ACC112 (cell line): Measurements from ENCODE around the gene RPGRIP1.
"Not testable (repeated sequence)": the region's sequence is repeated elsewhere in the genome, so short reads cannot be mapped to it uniquely, and the experiment has no call there.

ENCODE experiments used
- H2AFZ ChIP-seq: fragments of 200-600 bp; sonication (generic); one replicate; pipeline ENCODE4 v1.6.0; 2017; ENCODE audit warnings: antibody characterized with exemption, low read length; ENCODE audit not compliant: unreplicated experiment
- H3K27ac ChIP-seq: fragments of 200-600 bp; sonication (generic); 2 replicates; pipeline ENCODE4 v1.5.1; 2014; ENCODE audit warnings: low read depth, mild to moderate bottlenecking, antibody characterized with exemption, low read length, moderate library complexity
- H3K27me3 ChIP-seq: fragments of 200-600 bp; sonication (generic); 2 replicates; pipeline ENCODE4 v1.6.1; 2014; ENCODE audit warnings: mild to moderate bottlenecking, antibody characterized with exemption, low read length, moderate library complexity, mixed read lengths; ENCODE audit not compliant: insufficient read depth
- H3K36me3 ChIP-seq: fragments of 200-600 bp; sonication (generic); 2 replicates; pipeline ENCODE4 v1.6.1; 2016; ENCODE audit warnings: mild to moderate bottlenecking, antibody characterized with exemption, low read length, moderate library complexity, mixed read lengths; ENCODE audit not compliant: insufficient read depth
- H3K4me1 ChIP-seq: fragments of 200-600 bp; sonication (generic); one replicate; pipeline ENCODE4 v1.6.1; 2016; ENCODE audit warnings: low read length, mixed read lengths; ENCODE audit not compliant: insufficient read depth, unreplicated experiment, control insufficient read depth
- H3K4me3 ChIP-seq: fragments of 200-600 bp; sonication (generic); 2 replicates; pipeline ENCODE4 v1.5.1; 2014; ENCODE audit warnings: mild to moderate bottlenecking, low read depth, low read length
- H3K79me2 ChIP-seq: fragments of 200-600 bp; sonication (generic); one replicate; pipeline ENCODE4 v1.6.0; 2016; ENCODE audit warnings: low read length; ENCODE audit not compliant: control insufficient read depth, unreplicated experiment, insufficient read depth

The RPGRIP1 gene

DNA sequence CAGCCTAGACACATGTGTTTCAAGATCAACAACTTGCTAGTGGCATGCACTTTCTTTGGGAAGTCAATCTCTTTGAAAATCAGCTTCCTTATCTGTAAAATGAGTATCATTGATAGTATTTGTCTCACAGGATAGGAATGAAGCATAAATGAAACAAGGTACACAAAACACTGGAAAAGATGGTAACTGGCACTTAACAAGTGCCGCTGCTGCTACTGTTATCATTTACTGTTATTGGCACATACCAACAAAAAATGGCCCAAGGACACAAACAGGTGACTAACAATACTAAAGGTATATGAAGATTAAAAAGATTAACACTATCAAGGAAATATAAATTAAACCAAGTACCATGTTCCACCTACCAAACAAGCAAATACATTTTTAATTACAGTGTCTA is 31.5 kb upstream of the RPGRIP1 start:
- H3K36me3 ChIP-seq, result peaks cover 55% of the 10 kb centered on the region
- H3K4me1 ChIP-seq, result peaks cover 29% of the 10 kb centered on the region
- H3K4me3 ChIP-seq, result no peak overlapping the region
- H3K27me3 ChIP-seq, result no peaks in the 10 kb centered on the region
- H3K79me2 ChIP-seq, result peaks cover 94% of the 10 kb centered on the region
- no peak overlapping the region for H3K27ac ChIP-seq
- no peak overlapping the region for H2AFZ ChIP-seq

DNA sequence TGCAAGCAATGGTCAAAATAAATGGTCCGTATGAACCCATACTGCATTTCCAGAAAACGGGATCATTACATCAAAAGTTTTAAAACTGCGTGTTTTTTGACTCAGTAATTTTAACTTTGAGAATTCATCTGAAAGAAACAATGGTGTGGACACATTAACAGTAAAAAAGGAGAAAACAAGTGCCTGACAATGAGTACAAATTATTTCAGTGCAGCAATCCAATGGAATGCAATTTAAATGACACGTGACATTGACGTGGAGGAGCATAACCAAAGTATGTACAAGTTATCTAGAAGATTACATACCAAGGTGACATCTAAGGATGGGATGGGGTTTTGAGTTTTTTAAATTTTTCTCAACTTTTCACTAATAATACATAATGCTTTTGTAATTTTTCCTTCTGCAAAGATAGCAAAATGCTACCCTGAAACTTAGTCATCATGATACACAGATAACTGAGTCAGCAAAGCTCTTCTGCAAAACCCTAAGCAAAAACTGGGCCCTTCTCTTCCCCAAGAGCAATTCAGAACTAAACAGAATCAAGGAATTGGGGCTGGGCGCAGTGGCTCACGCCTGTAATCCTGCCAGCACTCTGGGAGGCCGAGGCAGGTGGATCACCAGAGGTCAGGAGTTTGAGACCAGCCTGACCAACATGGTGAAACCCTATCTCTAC is 31.0 kb upstream of the RPGRIP1 start:
- Histone ChIP-seq H3K36me3 (peaks cover 52% of the 10 kb centered on the region), H3K27ac (no peak overlapping the region), H3K4me1 (peaks cover 29% of the 10 kb centered on the region), H3K27me3 (no peaks in the 10 kb centered on the region), H3K79me2 (peaks cover 94% of the 10 kb centered on the region), H3K4me3 (no peak overlapping the region), H2AFZ (no peak overlapping the region)

DNA sequence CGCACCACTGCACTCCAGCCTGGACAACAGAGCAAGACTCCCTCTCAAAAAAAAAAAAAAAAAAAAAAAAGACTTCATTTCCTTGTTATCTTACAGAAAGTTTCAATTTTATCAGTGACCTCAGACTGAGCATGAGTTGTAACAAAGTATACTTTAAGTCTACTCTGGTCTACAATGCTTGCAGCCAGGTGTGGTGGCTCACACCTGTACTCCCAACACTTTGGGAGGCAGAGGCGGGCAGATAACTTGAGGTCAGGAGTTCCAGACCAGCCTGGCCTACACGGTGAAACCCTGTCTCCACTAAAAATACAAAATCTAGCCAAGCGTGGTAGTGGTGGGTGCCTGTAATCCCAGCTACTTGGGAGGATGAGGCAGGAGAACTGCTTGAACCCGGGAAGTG is 28.7 kb upstream of the RPGRIP1 start:
- Histone ChIP-seq H3K27ac (no peak overlapping the region), H3K4me3 (no peak overlapping the region), H2AFZ (no peak overlapping the region), H3K27me3 (no peaks in the 10 kb centered on the region), H3K4me1 (peaks cover 32% of the 10 kb centered on the region), H3K36me3 (peaks cover 52% of the 10 kb centered on the region), H3K79me2 (peaks cover 95% of the 10 kb centered on the region)

DNA sequence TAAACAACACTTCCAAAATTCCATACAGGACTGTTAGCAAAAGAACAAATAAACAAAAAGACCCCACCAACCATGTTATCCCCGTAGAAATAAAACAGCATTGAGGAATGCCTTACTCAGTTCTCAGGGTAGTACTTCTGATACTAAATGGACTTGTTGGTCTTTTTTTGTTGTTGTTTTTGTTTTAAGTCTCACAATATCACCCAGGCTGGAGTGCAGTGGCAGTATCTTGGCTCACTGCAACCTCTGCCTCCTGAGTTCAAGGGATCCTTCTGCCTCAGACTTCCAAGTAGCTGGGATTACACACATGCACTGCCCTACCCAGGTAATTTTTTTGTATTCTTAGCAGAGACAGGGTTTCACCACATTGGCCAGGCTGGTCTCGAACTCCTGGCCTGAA is 27.7 kb upstream of the RPGRIP1 start:
- Histone ChIP-seq H3K27me3 (no peaks in the 10 kb centered on the region), H3K79me2 (peaks cover 95% of the 10 kb centered on the region), H3K36me3 (peaks cover 45% of the 10 kb centered on the region), H2AFZ (no peak overlapping the region), H3K27ac (no peak overlapping the region), H3K4me3 (no peak overlapping the region), H3K4me1 (peaks cover 34% of the 10 kb centered on the region)

DNA sequence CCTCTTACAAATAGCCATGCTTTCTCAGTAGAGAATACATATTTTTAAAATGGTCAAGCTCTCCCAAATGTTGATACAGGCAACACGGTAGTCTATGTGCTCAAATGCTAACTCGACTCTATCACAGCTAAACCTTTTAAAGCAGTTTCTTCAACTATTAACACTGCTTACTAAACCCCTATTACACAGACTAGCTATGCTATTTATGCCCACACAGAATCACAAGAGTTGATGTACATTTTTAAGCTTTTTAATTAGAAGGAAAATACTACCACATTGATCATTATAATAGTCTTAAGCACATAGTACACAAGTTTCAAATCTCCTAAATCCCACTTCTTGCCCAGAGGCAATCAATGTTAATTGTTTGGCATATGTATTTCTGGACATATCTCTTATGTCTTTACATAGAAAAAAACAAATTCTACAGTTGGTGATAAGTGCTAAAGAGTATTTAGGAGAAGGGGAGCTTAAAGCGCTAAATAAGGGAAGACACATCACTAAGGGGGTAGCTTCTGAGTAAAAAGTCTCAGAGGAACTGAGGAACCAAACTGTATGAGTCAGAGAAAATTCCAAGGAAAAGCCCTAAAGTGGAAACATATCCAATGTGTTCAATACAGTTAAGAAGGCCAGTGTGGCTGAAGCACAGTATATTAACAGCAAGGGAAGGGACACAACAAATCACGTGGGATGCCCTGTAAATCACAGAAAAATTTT is 24.3 kb upstream of the RPGRIP1 start:
- Histone ChIP-seq H3K27ac (peak overlapping the region; percentile 61), H3K4me3 (0 out of 2 replicates have a peak overlapping the region, but pooled peaks have one; percentile 13), H3K79me2 (peaks cover 90% of the 10 kb centered on the region), H3K4me1 (peaks cover 42% of the 10 kb centered on the region), H3K36me3 (peaks cover 42% of the 10 kb centered on the region), H3K27me3 (no peaks in the 10 kb centered on the region), H2AFZ (no peak overlapping the region)

GRCh38 chr14:21256102-21256447 is 23.8 kb upstream of the RPGRIP1 start:
- Histone ChIP-seq H3K27ac (peak overlapping the region; percentile 61), H3K36me3 (peaks cover 42% of the 10 kb centered on the region)
- H2AFZ ChIP-seq, result not testable (repeated sequence)

GRCh38 chr14:21256539-21257393 is 23.1 kb upstream of the RPGRIP1 start:
- H3K79me2 ChIP-seq, result peaks cover 90% of the 10 kb centered on the region
- peaks cover 42% of the 10 kb centered on the region for H3K36me3 ChIP-seq
- H2AFZ ChIP-seq, result no peak overlapping the region
- no peak overlapping the region for H3K4me3 ChIP-seq
- H3K27me3 ChIP-seq, result no peaks in the 10 kb centered on the region
- peak overlapping the region; percentile 61 for H3K27ac ChIP-seq
- H3K4me1 ChIP-seq, result peaks cover 50% of the 10 kb centered on the region

More at GRCh38 chr14:21256102-21256447, 23.8 kb upstream of the RPGRIP1 start:
- H3K27me3 ChIP-seq, H3K4me3 ChIP-seq: not testable (repeated sequence)
- peaks cover 44% of the 10 kb centered on the region for H3K4me1 ChIP-seq
- peaks cover 91% of the 10 kb centered on the region for H3K79me2 ChIP-seq

- peaks cover 57% of the 10 kb centered on the region for H3K4me1 ChIP-seq
- no peak overlapping the region for H3K4me3 ChIP-seq
- H3K36me3 ChIP-seq, result peaks cover 43% of the 10 kb centered on the region
- H2AFZ ChIP-seq, result no peak overlapping the region
- no peaks in the 10 kb centered on the region for H3K27me3 ChIP-seq
- H3K27ac ChIP-seq, result peak overlapping the region; percentile 23
- H3K79me2 ChIP-seq, result peaks cover 90% of the 10 kb centered on the region
Observed at GRCh38 chr14:21257394-21257909, 22.4 kb upstream of the RPGRIP1 start.

DNA sequence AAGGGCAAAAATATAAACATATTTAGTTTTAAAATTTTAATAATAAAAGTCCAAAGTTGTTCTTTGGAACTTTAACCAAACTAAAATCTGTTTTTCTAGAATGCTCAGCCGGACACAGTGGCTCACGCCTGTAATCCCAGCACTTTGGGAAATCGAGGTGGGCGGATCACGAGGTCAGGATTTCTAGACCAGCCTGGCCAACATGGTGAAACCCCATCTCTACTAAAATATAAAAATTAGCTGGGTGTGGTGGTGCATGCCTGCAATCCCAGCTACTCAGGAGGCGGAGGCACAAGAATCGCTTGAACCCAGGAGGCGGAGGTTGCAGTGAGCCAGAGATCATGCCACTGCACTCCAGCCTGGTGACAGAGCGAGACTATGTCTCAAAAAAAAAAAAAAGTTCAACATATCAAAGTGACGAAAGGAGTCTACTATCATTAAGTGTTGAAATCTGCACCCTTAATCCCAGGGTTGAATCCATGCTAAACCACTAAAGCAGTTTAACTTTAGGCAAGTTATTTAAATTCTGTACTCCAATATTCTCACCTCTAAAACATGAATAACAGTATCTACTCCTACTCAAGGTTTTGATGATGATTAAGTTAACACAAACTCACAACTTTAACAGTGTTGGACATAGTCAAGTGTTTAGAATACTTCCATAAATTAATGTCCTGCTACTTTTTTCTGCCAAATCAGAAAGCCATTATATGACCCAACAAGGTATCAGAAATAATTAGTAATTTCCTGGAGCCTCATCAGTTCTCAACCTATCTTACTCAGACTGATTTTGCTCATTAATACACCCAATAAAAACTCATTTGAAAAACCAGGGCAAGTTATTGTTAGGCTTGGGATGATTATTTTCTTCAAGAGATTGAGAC is 21.6 kb upstream of the RPGRIP1 start:
- H3K27ac ChIP-seq, result no peak overlapping the region
- H3K4me1 ChIP-seq, result peaks cover 60% of the 10 kb centered on the region
- no peaks in the 10 kb centered on the region for H3K27me3 ChIP-seq
- H3K4me3 ChIP-seq, result no peak overlapping the region
- H3K79me2 ChIP-seq, result peaks cover 92% of the 10 kb centered on the region
- peaks cover 46% of the 10 kb centered on the region for H3K36me3 ChIP-seq
- no peak overlapping the region for H2AFZ ChIP-seq
